B cell (primary cell): ENCODE results near the gene PHC3. TPM values are rescaled to one million over a fixed set of nuclear protein-coding genes. Genes with fewer than 3 reads are reported as not detected.

ENCODE experiments used
- ATAC-seq: fragments of 200-7000 bp; cut with Tn5 transposase; one replicate; pipeline ENCODE4 v1.10.0; 2021; ENCODE audit warnings: low read depth, mild to moderate bottlenecking, moderate number of reproducible peaks, moderate library complexity
- CTCF ChIA-PET: fragments of 350-600 bp; sonication (Branson Sonifier 250); formaldehyde crosslinking; loops from one replicate; lab custom pipeline; 2021; ENCODE audit warnings: antibody characterized with exemption, inconsistent platforms; lab: Charles Lee
- POLR2A ChIA-PET: fragments of 350-600 bp; sonication (Branson Sonifier 250); formaldehyde crosslinking; loops from one replicate; lab custom pipeline; 2021; ENCODE audit warnings: antibody characterized with exemption; lab: Charles Lee
- DNase-seq: peaks from one replicate; pipeline ENCODE4 v3.0.0; 2013
- H2AFZ ChIP-seq: 2 replicates; pipeline ENCODE4 v1.6.1; 2012; ENCODE audit warnings: mild to moderate bottlenecking, low read depth, low read length; ENCODE audit not compliant: insufficient read depth, poor library complexity, severe bottlenecking
- H3K27ac ChIP-seq, 2 donors: 1 replicate in 1 of 2; 2 replicates in 1 of 2; pipeline ENCODE4 v1.5.1; 2012 to 2013; ENCODE audit warnings: low read length in 2 of 2, mild to moderate bottlenecking in 2 of 2, moderate library complexity in 1 of 2
- H3K27me3 ChIP-seq, 4 experiments: fragments of 200-600 bp in 1 of 4; sonication (generic) in 1 of 4; replicated peaks in 1 of 4; 1 replicate in 2 of 4; 2 replicates in 2 of 4; pipeline versions ENCODE4 v1.6.1 to v1.7.0; 2013 to 2016; ENCODE audit warnings: low read length in 3 of 4, mild to moderate bottlenecking in 2 of 4, mixed read lengths in 1 of 4, moderate library complexity in 1 of 4; ENCODE audit not compliant: insufficient read depth in 4 of 4, control insufficient read depth in 3 of 4; ENCODE audit errors: control extremely low read depth in 1 of 4
- H3K36me3 ChIP-seq, 2 experiments: replicated peaks in 1 of 2; 1 replicate in 1 of 2; 2 replicates in 1 of 2; pipeline versions ENCODE4 v1.6.1 to v1.7.1; 2013; ENCODE audit warnings: low read length in 1 of 2; ENCODE audit not compliant: insufficient read depth in 2 of 2, control insufficient read depth in 1 of 2; ENCODE audit errors: control extremely low read depth in 1 of 2, extremely low read depth in 1 of 2
- H3K4me1 ChIP-seq, 2 donors: fragments of 200-600 bp in 1 of 2; sonication (generic) in 1 of 2; 1 replicate in 1 of 2; 2 replicates in 1 of 2; pipeline versions ENCODE4 v1.5.1 to v1.6.1; 2013 to 2017; ENCODE audit warnings: low read length in 2 of 2; ENCODE audit not compliant: control insufficient read depth in 2 of 2, insufficient read depth in 2 of 2
- H3K4me2 ChIP-seq: replicated peaks from 2 replicates; pipeline ENCODE3; 2012; ENCODE audit warnings: mild to moderate bottlenecking, low read depth, low read length; ENCODE audit not compliant: poor library complexity, severe bottlenecking
- H3K4me3 ChIP-seq, 5 experiments: fragments of 200-600 bp in 1 of 5; sonication (generic) in 1 of 5; 1 replicate in 3 of 5; 2 replicates in 2 of 5; pipeline versions ENCODE4 v1.5.1 to v1.7.0; 2011 to 2016; ENCODE audit warnings: low read length in 4 of 5, mild to moderate bottlenecking in 4 of 5, low read depth in 2 of 5, control low read depth in 1 of 5, moderate library complexity in 1 of 5; ENCODE audit not compliant: insufficient read depth in 1 of 5; ENCODE audit errors: control extremely low read depth in 1 of 5, extremely low read depth in 1 of 5
- H3K79me2 ChIP-seq: fragments of 200-600 bp; sonication (generic); one replicate; pipeline ENCODE4 v1.6.0; 2016; ENCODE audit warnings: low read length; ENCODE audit not compliant: control insufficient read depth, insufficient read depth
- H3K9ac ChIP-seq: fragments of 200-600 bp; sonication (generic); 2 replicates; pipeline ENCODE4 v1.6.1; 2017; ENCODE audit warnings: mild to moderate bottlenecking, low read length, moderate library complexity
- H3K9me3 ChIP-seq, 3 donors: one replicate each; pipeline versions ENCODE4 v1.6.1 to v1.7.1; 2013; ENCODE audit warnings: low read length in 2 of 3; ENCODE audit not compliant: control insufficient read depth in 2 of 3, insufficient read depth in 1 of 3; ENCODE audit errors: control extremely low read depth in 1 of 3
- H4K20me1 ChIP-seq: 2 replicates; pipeline ENCODE4 v1.6.0; 2012; ENCODE audit warnings: mild to moderate bottlenecking, low read length; ENCODE audit not compliant: insufficient read depth, control insufficient read depth, poor library complexity, severe bottlenecking
- H3K27ac Mint-ChIP-seq: one replicate; pipeline ENCODE4 v1.8.0; 2021; ENCODE audit warnings: mixed read lengths
- H3K27me3 Mint-ChIP-seq: one replicate; pipeline ENCODE4 v1.8.0; 2021; ENCODE audit warnings: mixed read lengths
- H3K4me1 Mint-ChIP-seq: one replicate; pipeline ENCODE4 v1.8.0; 2021; ENCODE audit warnings: mixed read lengths
- H3K4me3 Mint-ChIP-seq: one replicate; pipeline ENCODE4 v1.8.0; 2021; ENCODE audit warnings: mixed read lengths
- H3K9me3 Mint-ChIP-seq: one replicate; pipeline ENCODE4 v1.8.0; 2022; ENCODE audit warnings: mixed read lengths; ENCODE audit not compliant: insufficient read depth
- EZH2 ChIP-seq: IDR thresholded peaks from 2 replicates; pipeline ENCODE4 v1.6.1; 2012; ENCODE audit warnings: borderline replicate concordance, low read depth, mild to moderate bottlenecking, moderate library complexity, low read length; ENCODE audit not compliant: insufficient read depth, poor library complexity, severe bottlenecking
- WGBS: methylation state at CpG from one replicate; pipeline ENCODE4 v1.1.5; 2013; ENCODE audit warnings: missing lambda C conversion rate; ENCODE audit not compliant: insufficient coverage; 5-methylcytosine and 5-hydroxymethylcytosine counted together
- intact Hi-C: fragments of 100-400 bp; cut with micrococcal nuclease; formaldehyde crosslinking; loops from one replicate; pipeline ENCODE4 v1.10.0; 2022
- polyA plus RNA-seq: library from polyadenylated mRNA; depleted of rRNA; stranded (reverse); fragments of >200 nt; gene quantifications from 2 replicates; pipeline ENCODE4 v1.2.3, GENCODE V29; 2012
- total RNA-seq, 2 donors: library from RNA; stranded (reverse); fragments of 120-200 nt in 1 of 2; gene quantifications; 1 replicate in 1 of 2; 2 replicates in 1 of 2; pipeline versions ENCODE4 v1.2.3 to v1.2.4, GENCODE V29; 2013 to 2022
- TF ChIP-seq, protein P1 (sequence below): fragments of 200-600 bp; IDR thresholded peaks from one replicate; pipeline ENCODE4 v1.8.0; 2022; ENCODE audit warnings: antibody characterized with exemption, mild to moderate bottlenecking

Gene PHC3
- total and polyA plus RNA-seq, 2 donors (not counting 1 experiment from before 2014, with no cell fraction given), result 51.8 to 159 TPM

DNA sequence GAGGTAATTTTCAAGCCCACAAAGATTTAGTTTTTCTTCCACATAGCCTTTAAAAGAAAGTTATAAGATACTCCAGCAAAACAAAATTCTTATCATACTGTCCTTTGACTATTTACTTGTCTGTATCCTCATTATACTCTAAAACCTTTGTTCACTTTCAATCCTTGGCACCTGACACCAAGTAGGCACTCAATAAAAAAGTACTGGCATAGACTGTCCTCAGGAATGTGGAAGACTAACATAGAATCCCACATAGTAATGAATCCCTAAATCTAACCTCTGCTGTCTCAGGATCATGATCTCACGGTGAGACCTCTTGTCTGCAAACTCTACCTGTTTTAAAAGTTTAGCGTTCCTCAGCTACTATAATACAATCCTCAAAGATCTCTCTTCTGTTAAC is 21.6 kb downstream of the PHC3 start:
- no peaks in the 10 kb centered on the region for H3K9me3 Mint-ChIP-seq
- peak overlapping the region; percentile 15 for H3K4me2 ChIP-seq

DNA sequence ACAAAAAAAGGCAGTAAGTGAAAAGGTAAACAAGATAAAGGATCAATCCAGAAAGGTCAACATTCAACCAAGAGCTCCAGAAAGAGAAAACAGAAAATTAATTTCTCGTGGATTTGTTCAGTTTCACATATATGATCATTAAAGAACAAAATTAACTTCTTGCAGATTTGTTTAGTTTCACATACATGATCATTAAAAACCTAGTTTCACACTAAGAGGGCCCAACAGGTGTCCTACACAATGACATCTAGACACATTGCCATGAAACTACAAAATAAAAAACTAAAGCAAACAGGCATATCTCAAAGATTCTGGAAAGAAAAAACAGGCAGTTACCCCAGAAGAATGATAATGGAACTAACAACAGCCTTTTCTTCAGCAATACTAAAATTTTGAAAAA is 22.1 kb downstream of the PHC3 start:
- H3K27me3 ChIP-seq, result no peaks in the 10 kb centered on the region
- ChIA-PET POLR2A (interaction anchor here (0.7 kb wide), 1 partner anchor 390 kb away, joined by 4 read pairs; the partner anchor contains the start of gene ACTRT3), CTCF (interaction anchor here (0.7 to 0.8 kb wide), 2 partner anchors 12 to 63 kb away, joined by 3 read pairs; no protein-coding TSS in a partner anchor)
- no peaks in the 10 kb centered on the region for H3K9me3 Mint-ChIP-seq
- no CpG with 5 or more reads among the region's 1 CpG for WGBS
- H3K27me3 Mint-ChIP-seq, result no peaks in the 10 kb centered on the region
- H3K4me3 ChIP-seq, result no peak overlapping the region
- H3K27ac ChIP-seq, result peak overlapping the region; percentile 24 to 74
- H3K4me1 Mint-ChIP-seq, result peaks cover 67% of the 10 kb centered on the region
- H3K27ac Mint-ChIP-seq, result peak overlapping the region; percentile 77
- peaks cover 37 to 45% of the 10 kb centered on the region in 2 donors for H3K4me1 ChIP-seq
- intact Hi-C loops, result no loop called here
- H3K36me3 ChIP-seq, result peaks cover 12 to 46% of the 10 kb centered on the region in 2 experiments
- H3K79me2 ChIP-seq, result peaks cover 93% of the 10 kb centered on the region
- ATAC-seq, result no peak
- peak overlapping the region; percentile 3 for H3K4me2 ChIP-seq
- no peak for DNase-seq
- TF ChIP-seq, protein P1, sequence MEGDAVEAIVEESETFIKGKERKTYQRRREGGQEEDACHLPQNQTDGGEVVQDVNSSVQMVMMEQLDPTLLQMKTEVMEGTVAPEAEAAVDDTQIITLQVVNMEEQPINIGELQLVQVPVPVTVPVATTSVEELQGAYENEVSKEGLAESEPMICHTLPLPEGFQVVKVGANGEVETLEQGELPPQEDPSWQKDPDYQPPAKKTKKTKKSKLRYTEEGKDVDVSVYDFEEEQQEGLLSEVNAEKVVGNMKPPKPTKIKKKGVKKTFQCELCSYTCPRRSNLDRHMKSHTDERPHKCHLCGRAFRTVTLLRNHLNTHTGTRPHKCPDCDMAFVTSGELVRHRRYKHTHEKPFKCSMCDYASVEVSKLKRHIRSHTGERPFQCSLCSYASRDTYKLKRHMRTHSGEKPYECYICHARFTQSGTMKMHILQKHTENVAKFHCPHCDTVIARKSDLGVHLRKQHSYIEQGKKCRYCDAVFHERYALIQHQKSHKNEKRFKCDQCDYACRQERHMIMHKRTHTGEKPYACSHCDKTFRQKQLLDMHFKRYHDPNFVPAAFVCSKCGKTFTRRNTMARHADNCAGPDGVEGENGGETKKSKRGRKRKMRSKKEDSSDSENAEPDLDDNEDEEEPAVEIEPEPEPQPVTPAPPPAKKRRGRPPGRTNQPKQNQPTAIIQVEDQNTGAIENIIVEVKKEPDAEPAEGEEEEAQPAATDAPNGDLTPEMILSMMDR, result no peak
- TF ChIP-seq EZH2, result no peak
- peak overlapping the region; percentile 38 for H3K4me3 Mint-ChIP-seq
- peaks cover 0 to 11% (median 0%) of the 10 kb centered on the region in 3 donors for H3K9me3 ChIP-seq
- H4K20me1 ChIP-seq, result peaks cover under 1% of the 10 kb centered on the region
- no peak overlapping the region for H2AFZ ChIP-seq
- no peak overlapping the region for H3K9ac ChIP-seq

More for the DNA sequence above, 21.6 kb downstream of the PHC3 start:
- no CpG with 5 or more reads among the region's 2 CpGs for WGBS
- H3K4me3 ChIP-seq, result no peak overlapping the region
- peak overlapping the region in 1 of 2 donors; percentile 74 for H3K27ac ChIP-seq
- ATAC-seq (no peak), DNase-seq (no peak)
- H3K9ac ChIP-seq, result no peak overlapping the region
- intact Hi-C loops, result loop anchor here (5.0 kb wide), 1 partner anchor 38 kb away; no protein-coding TSS in a partner anchor
- H3K36me3 ChIP-seq, result peaks cover 12 to 51% of the 10 kb centered on the region in 2 experiments
- H3K4me1 ChIP-seq, result peaks cover 37 to 46% of the 10 kb centered on the region in 2 donors
- ChIA-PET POLR2A (no interaction called here), CTCF (no interaction called here)
- peaks cover 6% of the 10 kb centered on the region for H4K20me1 ChIP-seq
- H3K27me3 ChIP-seq, result no peaks in the 10 kb centered on the region
- peaks cover 0 to 11% (median 0%) of the 10 kb centered on the region in 3 donors for H3K9me3 ChIP-seq
- H2AFZ ChIP-seq, result no peak overlapping the region
- H3K79me2 ChIP-seq, result peaks cover 97% of the 10 kb centered on the region
- TF ChIP-seq, protein P1, result no peak
- TF ChIP-seq EZH2, result no peak
- no peaks in the 10 kb centered on the region for H3K27me3 Mint-ChIP-seq
- H3K27ac Mint-ChIP-seq, result peak overlapping the region; percentile 75
- H3K4me1 Mint-ChIP-seq, result peaks cover 67% of the 10 kb centered on the region
- H3K4me3 Mint-ChIP-seq, result peak overlapping the region; percentile 12
